Skin epidermis (tissue), 12 donors: ENCODE results near the gene ST8SIA6.
"Not testable (repeated sequence)": the region's sequence is repeated elsewhere in the genome, so short reads cannot be mapped to it uniquely, and the experiment has no call there.

ENCODE experiments used
- H3K27ac ChIP-seq, 21 experiments: fragments of 200-600 bp; sonication (generic) in 11 of 21; one replicate each; pipeline ENCODE4 v1.5.0; 2020; ENCODE audit warnings: mild to moderate bottlenecking in 3 of 21, inconsistent platforms in 2 of 21, moderate library complexity in 2 of 21
- H3K4me3 ChIP-seq, 7 experiments: fragments of 200-600 bp; sonication (generic) in 2 of 7; one replicate each; pipeline ENCODE4 v1.5.0; 2020; ENCODE audit warnings: inconsistent platforms in 2 of 7, mild to moderate bottlenecking in 2 of 7, moderate library complexity in 1 of 7

ST8SIA6 gene, protein sequence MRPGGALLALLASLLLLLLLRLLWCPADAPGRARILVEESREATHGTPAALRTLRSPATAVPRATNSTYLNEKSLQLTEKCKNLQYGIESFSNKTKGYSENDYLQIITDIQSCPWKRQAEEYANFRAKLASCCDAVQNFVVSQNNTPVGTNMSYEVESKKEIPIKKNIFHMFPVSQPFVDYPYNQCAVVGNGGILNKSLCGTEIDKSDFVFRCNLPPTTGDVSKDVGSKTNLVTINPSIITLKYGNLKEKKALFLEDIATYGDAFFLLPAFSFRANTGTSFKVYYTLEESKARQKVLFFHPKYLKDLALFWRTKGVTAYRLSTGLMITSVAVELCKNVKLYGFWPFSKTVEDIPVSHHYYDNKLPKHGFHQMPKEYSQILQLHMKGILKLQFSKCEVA

GRCh38 chr10:17454161-17455014, at the start of gene ST8SIA6:
ST8SIA6 (minus strand) TSS chr10:17454595; CDS start chr10:17454255, 340 bp downstream.
- Histone ChIP-seq H3K4me3 (peak within 1 kb of the TSS; percentile 27 to 56 (median 39)), H3K27ac (peak within 1 kb of the TSS in 13 of 21 experiments; percentile 5 to 67 (median 46))

- H3K4me3 ChIP-seq: no peak overlapping the region
- no peak overlapping the region for H3K27ac ChIP-seq
These were observed 49.4 kb upstream of the ST8SIA6 start for GRCh38 chr10:17503795-17504194.

DNA sequence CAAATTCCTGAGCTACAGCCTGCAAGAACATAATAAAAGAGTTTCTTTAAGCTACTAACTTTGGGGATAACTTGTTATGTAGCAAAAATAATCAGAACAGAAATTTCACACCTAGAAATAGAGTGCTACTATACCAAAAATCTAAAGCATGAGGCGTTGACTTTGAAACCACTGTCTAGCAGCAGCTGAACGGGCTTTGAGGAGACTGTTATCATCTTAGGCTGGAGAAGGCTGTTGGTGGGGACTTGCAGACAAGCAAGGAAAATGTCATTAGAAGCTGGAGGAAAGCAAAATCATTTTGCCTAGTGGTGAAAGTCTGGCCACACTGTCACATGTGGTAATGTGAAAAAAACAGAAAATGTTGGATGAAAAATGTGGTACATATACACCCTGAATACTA, 48.4 kb upstream of the ST8SIA6 start:
- Histone ChIP-seq H3K4me3 (no peak overlapping the region), H3K27ac (no peak overlapping the region)

GRCh38 chr10:17499014-17499413, 44.6 kb upstream of the ST8SIA6 start:
- H3K27ac ChIP-seq, H3K4me3 ChIP-seq: not testable (repeated sequence)

DNA sequence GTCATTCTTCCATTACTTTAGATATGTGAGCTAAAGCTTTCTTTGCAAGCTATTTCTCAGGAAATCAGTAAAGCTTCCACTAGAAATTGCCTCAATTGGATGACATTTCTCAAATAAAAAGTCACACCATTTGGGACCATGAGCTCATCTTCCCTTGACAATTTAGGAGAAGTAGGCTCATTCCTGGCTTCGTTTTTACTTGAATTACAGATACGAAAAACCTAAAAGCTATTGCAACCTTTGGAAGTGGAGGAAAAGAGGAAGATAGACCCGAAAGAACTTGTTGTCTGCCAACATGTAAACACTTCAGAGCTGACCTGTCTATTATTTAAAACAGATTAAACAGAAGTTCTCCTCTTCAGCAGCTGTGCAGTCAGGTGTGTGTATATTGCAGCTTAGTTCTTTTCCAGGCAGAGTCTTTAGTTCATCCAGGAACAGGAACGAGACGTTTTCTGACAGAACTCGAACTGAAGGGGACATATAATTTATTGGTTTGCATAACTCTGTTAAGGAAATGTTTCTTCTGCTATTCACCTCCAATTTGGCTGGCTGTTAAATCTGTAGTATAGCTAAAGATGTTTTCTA, 43.1 kb upstream of the ST8SIA6 start:
- Histone ChIP-seq H3K4me3 (no peak overlapping the region), H3K27ac (no peak overlapping the region)

DNA sequence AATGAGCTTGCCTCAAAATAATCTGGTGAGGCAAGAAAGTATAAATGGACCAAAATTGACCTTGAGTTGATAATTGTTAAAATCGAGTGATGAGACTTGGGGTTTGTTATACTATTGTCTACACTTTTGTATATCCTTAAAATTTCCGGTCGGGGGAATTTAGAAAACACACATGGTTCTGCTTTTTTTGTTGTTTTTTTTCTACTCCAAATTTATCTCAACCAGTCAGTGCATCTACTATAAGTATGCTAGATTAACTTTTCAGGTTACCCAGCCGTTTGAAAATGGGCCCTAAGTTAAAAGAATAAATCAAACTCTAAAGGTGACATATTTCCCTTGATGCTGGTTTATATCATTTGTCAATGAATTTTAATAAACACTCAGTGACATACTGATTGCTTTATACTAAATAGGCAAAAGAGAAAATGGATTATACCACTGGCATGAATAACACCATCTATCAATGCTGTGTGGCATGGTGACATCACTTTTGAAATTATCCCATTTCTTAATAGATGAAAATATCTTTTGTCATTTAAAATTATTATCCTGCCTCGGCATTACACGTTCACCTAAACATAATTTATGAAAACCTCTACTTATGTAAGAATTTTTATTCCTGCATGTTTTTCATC, 40.3 kb upstream of the ST8SIA6 start:
- H3K4me3 ChIP-seq: no peak overlapping the region
- no peak overlapping the region for H3K27ac ChIP-seq

- Histone ChIP-seq H3K27ac (no peak overlapping the region), H3K4me3 (no peak overlapping the region)
These were observed 34.5 kb upstream of the ST8SIA6 start for GRCh38 chr10:17488848-17489247.

- no peak overlapping the region for H3K27ac ChIP-seq
- H3K4me3 ChIP-seq: no peak overlapping the region
These were observed 28.7 kb upstream of the ST8SIA6 start for GRCh38 chr10:17483079-17483478.

DNA sequence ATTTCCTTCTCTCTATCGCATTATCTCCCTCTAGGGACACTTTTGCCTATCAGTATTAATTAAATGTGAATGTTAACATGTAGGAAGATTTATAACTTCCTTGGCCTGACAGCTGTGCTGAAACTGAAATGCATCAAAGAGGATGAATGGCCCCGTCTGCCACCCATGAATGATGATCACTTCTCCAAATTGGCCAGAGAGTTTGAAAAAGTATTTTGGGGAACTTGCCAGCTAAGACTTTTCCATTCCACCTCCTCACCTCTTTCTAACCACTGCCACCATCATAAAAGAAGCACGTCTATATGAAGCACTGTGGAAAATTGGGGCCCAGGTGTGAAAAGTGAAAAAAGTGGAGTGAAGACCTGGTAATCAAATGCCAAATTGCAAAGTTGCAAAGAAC, 25.4 kb upstream of the ST8SIA6 start:
- no peak overlapping the region for H3K4me3 ChIP-seq

DNA sequence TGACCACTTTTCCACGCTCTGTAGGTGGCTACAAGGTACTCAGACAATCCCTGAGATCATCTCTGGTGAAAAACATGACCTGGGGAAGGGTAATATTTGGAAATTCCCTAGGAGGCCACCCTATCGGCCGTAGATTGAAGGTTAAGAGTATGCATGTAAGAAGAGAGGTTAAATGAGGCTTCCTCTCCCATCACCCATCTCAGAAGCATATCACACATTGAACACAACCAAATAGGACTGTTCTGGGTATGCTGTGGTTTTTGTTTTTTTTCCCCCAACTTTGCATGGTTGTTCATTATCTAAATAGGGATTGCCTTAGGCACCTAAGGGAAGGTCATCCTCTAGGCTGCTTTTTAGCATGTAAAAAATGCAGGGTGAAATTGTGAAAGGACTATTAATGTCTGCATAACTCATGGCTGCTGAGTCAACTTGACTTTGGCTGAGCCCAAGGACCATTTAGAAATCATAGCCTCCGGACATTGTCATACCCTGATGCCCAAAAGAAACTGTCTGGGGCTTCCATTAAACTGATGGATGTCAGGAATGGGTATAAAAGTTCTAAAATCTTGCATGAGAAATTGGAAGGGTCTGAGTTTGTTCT, 24.7 kb upstream of the ST8SIA6 start:
- no peak overlapping the region for H3K4me3 ChIP-seq
- H3K27ac ChIP-seq: no peak overlapping the region

More for the DNA sequence above, 25.4 kb upstream of the ST8SIA6 start:
- no peak overlapping the region for H3K27ac ChIP-seq

- Histone ChIP-seq H3K4me3 (no peak overlapping the region), H3K27ac (no peak overlapping the region)
These were observed 21.7 kb upstream of the ST8SIA6 start for GRCh38 chr10:17476073-17476472.

- Histone ChIP-seq H3K27ac (no peak overlapping the region), H3K4me3 (no peak overlapping the region)
These were observed 21.3 kb upstream of the ST8SIA6 start for GRCh38 chr10:17475661-17476060.

GRCh38 chr10:17474595-17475323, 20.4 kb upstream of the ST8SIA6 start:
- Histone ChIP-seq H3K27ac (no peak overlapping the region), H3K4me3 (no peak overlapping the region)

DNA sequence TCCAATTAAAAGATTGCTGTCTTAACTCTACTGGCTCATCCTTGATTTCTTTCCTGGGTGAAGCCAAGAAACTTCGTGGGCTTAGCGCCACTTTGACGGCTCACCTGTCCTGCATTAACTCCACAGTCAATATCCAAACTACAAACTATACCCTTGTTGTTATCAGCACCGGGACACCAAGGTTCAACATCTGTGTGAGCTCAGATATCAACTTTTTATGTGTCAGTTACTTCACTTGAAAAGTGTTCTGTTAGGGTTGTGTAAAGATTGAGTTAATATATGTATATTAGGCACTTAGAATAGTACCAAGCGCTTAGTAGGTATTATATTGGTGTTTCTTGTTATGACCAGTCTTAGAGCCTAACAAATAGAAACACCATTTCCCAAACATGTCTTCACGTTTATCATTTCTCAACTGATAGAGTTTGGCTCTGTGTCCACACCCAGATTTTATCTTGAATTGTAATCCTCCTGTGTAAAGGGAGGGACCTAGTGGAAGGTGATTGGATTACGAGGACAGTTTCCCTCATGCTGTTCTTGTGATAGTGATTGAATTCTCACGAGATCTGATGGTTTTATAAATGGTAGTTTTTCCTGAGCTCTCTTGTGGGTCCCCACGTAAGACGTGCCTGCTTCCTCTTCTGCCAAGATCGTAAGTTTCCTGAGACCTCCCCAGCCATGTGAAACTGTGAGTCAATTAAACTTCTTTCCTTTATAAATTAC, 19.0 kb upstream of the ST8SIA6 start:
- no peak overlapping the region for H3K27ac ChIP-seq
- H3K4me3 ChIP-seq: no peak overlapping the region

- no peak overlapping the region for H3K4me3 ChIP-seq
- no peak overlapping the region for H3K27ac ChIP-seq
These were observed 18.3 kb upstream of the ST8SIA6 start for GRCh38 chr10:17472481-17473227.

- no peak overlapping the region for H3K4me3 ChIP-seq
- H3K27ac ChIP-seq: no peak overlapping the region
These were observed 15.9 kb upstream of the ST8SIA6 start for GRCh38 chr10:17470246-17470645.

- no peak overlapping the region for H3K4me3 ChIP-seq
These were observed 11.1 kb upstream of the ST8SIA6 start for GRCh38 chr10:17465328-17466125.

More at GRCh38 chr10:17465328-17466125, 11.1 kb upstream of the ST8SIA6 start:
- no peak overlapping the region for H3K27ac ChIP-seq
